HuH-7.5 (cell line): ENCODE results near the gene CWC25.
"Not testable (repeated sequence)": the region's sequence is repeated elsewhere in the genome, so short reads cannot be mapped to it uniquely, and the experiment has no call there.

Experiments
- DNase-seq: peaks from one replicate; pipeline ENCODE4 v3.0.0; 2011; ENCODE audit warnings: low spot score

The CWC25 gene

GRCh38 chr17:38824899-38825761 is at the start of gene CWC25:
Gene CWC25 (minus strand): TSS chr17:38825321. CDS start chr17:38825183, 138 bp downstream.
- DNase-seq, result peak; percentile 67

DNA sequence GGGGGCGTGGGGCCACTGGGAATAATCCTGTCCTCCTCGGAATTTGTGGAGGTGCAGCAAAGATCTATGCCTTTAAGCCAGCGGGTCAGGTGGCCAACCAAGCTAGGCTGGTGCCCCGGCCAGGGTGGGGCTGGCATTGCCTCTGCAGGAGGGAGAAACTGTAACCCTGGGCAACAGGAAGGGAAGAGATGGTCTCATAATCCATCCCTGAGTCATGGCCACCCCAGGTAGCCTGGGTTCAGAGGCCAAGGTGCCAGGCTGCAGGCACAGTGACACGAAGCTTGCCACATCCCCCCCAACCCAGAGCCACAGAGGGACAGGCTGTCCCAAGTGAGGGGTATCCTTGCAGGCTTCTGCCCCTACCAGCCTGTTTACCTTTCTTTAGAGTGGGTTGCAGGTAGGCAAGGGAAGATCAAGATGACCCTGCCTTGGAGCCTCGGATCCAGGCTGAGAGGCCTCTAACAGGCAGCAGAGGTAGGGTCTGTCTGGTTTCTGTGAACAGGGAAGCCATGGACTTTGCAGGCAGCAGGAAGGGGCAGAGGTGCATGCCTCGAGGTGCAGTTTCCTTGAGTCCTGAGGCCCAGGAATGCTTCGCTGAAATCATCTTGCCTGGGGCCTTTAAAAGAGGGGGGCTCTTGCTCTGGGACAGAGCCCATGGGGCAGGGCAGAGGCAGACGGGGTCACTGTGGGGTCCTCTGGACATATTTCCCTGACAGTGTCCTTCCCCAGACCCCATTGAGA is 48.7 kb upstream of the CWC25 start:
- no peak for DNase-seq

GRCh38 chr17:38872671-38873385 is 47.7 kb upstream of the CWC25 start:
- DNase-seq, result no peak

- no peak for DNase-seq
Measured at GRCh38 chr17:38872027-38872511, 46.9 kb upstream of the CWC25 start.

DNA sequence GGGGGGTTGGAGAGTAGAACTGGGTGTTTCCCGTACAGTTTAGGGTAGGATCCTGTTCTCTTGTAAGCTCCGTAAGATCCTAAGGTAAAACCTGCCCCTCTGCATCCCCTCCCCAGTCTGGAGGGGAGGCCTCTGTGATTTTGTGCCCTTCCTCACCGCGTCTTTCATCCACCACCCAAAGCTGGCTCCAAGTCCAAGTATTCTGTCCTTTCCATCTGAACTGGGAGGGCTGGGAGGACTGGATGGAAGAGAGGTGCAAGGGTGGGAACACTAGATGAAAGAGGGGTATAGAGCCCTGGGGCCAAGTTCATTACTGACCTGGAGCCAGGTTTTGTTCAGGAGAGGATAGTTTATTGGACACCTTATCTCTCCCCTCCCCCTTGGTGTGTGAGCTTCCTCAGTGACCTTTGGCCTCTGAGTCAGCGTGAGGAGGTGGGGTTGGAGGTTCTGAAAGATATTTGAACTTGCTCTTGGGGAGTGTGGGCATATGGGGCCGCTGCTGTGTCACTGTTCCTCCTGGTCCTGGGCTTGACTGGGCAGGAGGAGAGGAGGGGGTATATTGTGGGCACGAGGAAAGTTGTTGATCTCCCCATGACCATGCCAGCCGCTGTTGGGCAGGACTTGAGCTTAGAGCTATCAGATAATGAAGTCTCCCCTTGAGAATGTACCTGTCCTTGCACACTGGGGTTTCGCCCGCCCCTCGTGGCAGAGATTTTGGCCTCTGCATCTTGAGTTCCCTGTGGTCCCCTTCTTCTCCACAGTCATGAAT is 46.3 kb upstream of the CWC25 start:
- peak; percentile 79 for DNase-seq

- no peak for DNase-seq
Measured at GRCh38 chr17:38870259-38871165, 45.4 kb upstream of the CWC25 start.

DNA sequence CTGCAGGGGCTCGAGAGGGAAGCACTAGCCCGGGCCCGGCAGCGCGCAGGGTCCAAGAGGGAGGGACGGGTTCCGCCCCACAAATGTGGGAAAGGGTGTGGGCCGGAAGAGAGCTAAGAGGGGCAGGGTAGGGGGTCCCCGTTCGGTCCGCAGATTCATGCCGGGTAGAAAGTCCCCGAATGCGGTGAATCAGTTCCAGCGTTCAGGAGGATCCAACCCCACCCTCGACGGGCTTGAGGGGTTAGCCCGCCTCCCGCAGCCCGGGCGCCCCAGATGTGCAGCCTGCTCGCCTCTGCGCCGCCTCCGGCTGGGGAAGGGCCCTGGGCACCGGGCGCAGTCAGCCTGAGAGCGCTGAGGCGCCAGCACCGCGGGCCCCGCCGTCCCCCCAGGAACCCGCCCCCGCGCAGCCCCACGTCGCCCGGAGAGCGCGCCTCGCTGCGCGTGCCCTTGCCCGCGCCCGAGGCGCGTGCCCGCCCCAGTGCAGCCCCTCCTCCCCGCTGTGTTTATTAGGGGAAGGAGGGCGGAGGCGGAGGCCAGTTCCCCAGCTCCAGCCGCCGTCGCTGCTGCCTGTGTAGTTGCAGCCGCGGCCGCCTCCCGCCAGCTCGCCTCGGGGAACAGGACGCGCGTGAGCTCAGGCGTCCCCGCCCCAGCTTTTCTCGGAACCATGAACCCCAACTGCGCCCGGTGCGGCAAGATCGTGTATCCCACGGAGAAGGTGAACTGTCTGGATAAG is 44.6 kb upstream of the CWC25 start, which contains the start of gene LASP1:
LASP1 (plus strand) TSS at position 533 of the 733 bp plus-strand sequence; CDS start at position 665, 132 bp downstream.
- DNase-seq, result peak; percentile 82

GRCh38 chr17:38868817-38869525 is 43.9 kb upstream of the CWC25 start:
- DNase-seq, result peak; percentile 63

DNA sequence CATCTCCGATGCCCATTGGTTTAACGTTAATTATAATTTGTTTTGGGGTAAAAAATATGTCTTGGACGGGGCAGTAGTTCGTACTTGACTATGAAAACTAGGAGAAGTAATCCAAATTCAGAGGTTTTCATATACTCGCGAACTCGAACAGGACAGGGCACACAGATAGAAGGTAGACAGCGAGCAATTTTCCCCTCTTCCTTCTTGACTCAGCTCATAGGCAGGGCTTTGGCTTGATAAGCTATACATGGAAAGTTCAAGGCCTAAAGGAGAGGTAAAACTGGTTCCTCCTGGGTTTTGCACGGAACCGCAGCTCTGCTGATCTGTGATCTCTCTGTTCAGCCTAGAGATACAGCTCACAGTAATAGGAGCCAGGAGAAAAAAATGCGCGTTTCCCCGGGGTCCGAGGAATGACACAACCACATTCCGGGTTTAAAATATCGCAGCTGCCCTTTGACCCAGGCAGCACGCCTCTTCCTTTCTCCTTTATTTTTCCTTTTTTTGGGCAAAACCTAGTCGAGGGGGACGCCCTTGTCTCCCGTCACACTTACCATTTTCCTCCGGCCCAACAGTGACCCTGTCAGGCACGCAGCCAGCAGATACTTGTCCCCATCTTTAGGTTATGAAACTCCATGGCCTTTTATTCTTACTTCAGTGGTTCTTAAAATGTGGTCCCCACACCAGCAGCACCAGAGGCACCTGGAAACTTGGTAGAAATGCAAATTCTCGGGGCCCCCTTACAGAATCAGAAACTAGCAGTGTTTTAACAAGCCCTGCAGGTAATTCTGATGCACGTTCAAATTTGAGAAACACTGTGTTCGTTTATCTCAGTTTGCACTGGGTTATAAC is 43.1 kb upstream of the CWC25 start:
- DNase-seq, result no peak

GRCh38 chr17:38867179-38867967 is 42.3 kb upstream of the CWC25 start:
- DNase-seq, result no peak

- no peak for DNase-seq
Measured at GRCh38 chr17:38864636-38865398, 39.7 kb upstream of the CWC25 start.

DNA sequence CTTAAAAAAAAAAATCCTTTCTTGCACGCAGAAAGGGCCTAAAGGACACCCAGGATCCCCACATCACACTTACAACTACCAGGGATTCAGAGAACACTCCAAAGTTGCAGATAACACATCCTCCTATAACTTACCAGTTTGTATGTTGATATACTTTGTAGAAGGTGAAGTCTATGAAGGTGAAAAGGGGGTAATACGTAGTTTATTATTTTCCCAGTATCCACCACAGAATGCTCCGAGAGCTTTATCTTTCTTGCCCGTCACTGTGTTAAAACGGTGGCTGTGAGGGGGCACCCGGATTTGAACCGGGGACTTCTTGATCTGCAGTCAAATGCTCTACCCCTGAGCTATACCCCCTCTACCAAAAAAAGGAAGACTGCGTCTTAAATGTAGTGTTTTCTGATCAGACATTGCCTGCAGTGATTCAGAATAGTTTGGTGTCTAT is 36.3 kb upstream of the CWC25 start:
- no peak for DNase-seq

GRCh38 chr17:38857271-38857670 is 32.1 kb upstream of the CWC25 start:
- DNase-seq, result no peak

GRCh38 chr17:38855101-38855714 is 30.1 kb upstream of the CWC25 start:
- not testable (repeated sequence) for DNase-seq

DNA sequence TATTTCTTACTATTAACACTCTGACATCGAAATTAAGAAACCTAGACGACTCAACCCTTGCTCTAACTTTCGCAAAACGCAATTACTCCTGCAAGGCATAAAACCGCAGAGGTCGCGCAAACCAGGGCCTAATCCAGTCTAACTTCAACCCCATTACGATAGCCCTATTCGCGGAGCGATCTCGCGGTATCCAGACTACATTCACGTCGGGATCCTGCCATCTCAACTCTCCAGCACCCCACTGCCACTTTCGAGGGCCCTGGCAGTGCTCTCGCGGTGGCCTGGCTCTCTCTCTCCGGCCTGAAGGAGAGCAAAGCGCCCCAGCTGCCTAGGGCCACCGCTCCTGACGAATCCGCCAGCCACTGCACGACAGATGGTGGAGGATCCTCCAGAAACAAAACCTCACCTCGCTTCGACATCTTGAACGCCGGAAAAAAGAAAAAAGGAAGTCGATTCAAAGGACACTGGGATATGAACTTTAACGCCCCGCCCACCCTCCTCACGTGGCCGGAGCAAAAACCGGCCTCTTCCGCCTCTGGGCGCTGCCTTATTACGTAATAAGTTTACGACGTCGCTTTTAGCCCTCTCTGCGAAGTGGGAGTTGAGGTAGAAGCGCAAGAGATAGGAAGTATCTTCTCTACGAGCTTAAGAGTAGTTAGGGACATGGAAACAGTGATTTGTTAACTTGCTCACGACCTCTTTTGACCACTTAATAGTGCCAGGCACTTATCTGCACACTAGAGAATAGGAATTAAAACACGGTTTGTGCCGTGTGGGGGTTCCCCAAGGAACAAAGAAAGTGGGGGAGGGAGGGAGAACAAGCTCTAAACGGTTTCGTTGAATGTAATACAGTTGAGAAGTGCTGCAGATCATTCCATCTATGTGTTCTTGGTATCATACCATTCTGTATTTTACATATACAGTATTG is 28.4 kb upstream of the CWC25 start, which contains the start of gene RPL23:
RPL23 (minus strand) TSS at position 430 of the 928 bp plus-strand sequence; CDS start at position 419, 11 bp downstream.
- peak; percentile 65 for DNase-seq
